ENCODE data around the gene PRODH2. TPM values are rescaled to one million over a fixed set of nuclear protein-coding genes. Genes with fewer than 3 reads are reported as not detected.

Gene PRODH2
- total RNA-seq, 6 experiments from 2014 or later: 60.3 to 281 (median 134) TPM

- peaks cover 0 to 18% (median 9%) of the 10 kb centered on the region in 4 donors for H3K4me1 ChIP-seq
Measured at GRCh38 chr19:35760711-35761349, 51.8 kb downstream of the PRODH2 start.

DNA sequence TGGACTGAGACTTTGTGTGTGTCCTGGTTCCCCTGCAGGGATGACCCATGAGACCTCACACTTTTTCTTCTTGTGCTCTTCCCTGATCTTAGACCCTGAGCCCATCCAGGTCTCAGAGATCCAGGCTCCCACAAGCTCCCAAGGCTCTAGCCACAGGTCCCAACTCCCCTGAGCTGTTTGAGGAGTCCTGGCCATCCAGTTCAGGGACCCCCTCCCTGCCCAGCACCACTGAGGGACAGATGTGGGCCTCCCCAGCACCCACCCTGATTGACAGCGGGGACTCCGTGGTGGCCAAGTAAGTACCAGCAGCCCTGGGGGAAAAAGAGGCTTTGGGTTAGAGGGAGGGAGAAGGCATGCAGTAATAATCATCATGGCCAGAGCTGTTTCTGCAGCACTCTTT lies 52.9 kb downstream of the PRODH2 start:
- Histone ChIP-seq H3K27me3 (no peaks in the 10 kb centered on the region), H3K36me3 (peaks cover 0 to 4% (median 0%) of the 10 kb centered on the region in 4 donors), H3K4me3 (no peak overlapping the region), H3K9me3 (no peaks in the 10 kb centered on the region), H3K27ac (no peak overlapping the region), H3K4me1 (peaks cover 0 to 18% (median 9%) of the 10 kb centered on the region in 4 donors)
- TF ChIP-seq, protein P1, sequence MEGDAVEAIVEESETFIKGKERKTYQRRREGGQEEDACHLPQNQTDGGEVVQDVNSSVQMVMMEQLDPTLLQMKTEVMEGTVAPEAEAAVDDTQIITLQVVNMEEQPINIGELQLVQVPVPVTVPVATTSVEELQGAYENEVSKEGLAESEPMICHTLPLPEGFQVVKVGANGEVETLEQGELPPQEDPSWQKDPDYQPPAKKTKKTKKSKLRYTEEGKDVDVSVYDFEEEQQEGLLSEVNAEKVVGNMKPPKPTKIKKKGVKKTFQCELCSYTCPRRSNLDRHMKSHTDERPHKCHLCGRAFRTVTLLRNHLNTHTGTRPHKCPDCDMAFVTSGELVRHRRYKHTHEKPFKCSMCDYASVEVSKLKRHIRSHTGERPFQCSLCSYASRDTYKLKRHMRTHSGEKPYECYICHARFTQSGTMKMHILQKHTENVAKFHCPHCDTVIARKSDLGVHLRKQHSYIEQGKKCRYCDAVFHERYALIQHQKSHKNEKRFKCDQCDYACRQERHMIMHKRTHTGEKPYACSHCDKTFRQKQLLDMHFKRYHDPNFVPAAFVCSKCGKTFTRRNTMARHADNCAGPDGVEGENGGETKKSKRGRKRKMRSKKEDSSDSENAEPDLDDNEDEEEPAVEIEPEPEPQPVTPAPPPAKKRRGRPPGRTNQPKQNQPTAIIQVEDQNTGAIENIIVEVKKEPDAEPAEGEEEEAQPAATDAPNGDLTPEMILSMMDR (IDR thresholded peaks at IDR 0.05): no peak
- TF ChIP-seq POLR2A (IDR thresholded peaks at IDR 0.05): no peak
- no CpG with 5 or more reads among the region's 2 CpGs for WGBS (ENCODE audit: insufficient coverage, low coverage, low lambda C conversion rate, missing lambda C conversion rate)
- DNase-seq: no peak
- ATAC-seq: no peak
- intact Hi-C loops (cut with DNase I): no loop called here

More at GRCh38 chr19:35760711-35761349, 51.8 kb downstream of the PRODH2 start:
- peaks cover 0 to 4% (median 0%) of the 10 kb centered on the region in 4 donors for H3K36me3 ChIP-seq
- no peak overlapping the region for H3K4me3 ChIP-seq
- H3K27me3 ChIP-seq: no peaks in the 10 kb centered on the region
- intact Hi-C loops (cut with DNase I): no loop called here
- DNase-seq (peak in 1 of 3 donors; percentile 47), ATAC-seq (peak in 1 of 4 donors; percentile 19)
- H3K27ac ChIP-seq: no peak overlapping the region
- WGBS (ENCODE audit: insufficient coverage, low coverage, low lambda C conversion rate, missing lambda C conversion rate): 34% methylated on average over 3 of the region's 4 CpGs
- TF ChIP-seq POLR2A (IDR thresholded peaks at IDR 0.05): no peak
- TF ChIP-seq, protein P1 (IDR thresholded peaks at IDR 0.05): peak in 1 of 4 donors; percentile 37
- H3K9me3 ChIP-seq: no peaks in the 10 kb centered on the region

DNA sequence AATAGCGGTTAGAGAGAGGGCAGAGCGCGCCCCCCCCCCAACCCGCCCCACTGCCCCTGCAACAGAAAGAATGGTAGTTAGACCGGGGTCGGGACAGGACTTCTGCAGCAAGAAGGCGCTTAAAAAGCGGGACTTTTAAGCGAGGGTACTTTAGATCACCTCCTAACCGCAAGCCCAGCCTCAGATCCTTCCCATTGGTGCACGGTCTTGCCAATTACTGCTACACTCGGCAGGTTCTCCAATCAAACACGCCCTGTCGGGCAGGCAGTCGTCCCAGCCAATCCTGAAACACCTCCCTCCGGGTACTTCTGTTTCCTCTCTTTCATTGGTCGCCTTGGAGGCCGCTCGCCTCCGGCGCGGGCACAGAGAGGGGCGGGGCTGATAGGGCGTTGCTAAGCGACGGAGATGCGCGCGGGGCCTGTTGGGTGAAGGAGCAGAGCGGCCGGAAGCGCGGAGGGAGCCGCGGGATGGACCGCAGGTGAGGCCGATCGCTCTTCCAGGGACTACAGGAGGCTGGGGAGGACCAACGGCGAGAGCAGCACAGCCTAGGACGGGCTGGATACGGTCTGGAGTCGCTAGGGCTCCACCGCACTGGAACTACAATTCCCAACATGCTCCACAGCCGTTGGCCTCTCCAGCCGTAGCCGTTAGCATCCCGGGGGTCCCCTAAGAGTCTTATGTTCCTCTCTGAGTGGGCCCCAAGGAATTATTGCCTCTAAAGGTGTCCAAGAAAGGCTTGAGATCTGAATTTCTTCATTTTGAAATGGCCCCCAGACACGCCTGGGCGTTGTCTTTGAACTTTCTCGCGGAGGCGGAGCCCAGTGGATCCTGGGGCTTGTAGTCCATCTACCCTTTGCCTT lies 54.7 kb downstream of the PRODH2 start, which contains the start of gene PROSER3:
TSS of gene PROSER3 (plus strand) at position 428 of the 860 bp plus-strand sequence. CDS start at position 468, 40 bp downstream.
- H3K27ac ChIP-seq: peak within 1 kb of the TSS; percentile 73 to 92 (median 83)
- intact Hi-C loops (cut with DNase I): no loop called here
- 0% methylated on average over 29 of the region's 53 CpGs for WGBS (ENCODE audit: insufficient coverage, low coverage, low lambda C conversion rate, missing lambda C conversion rate)
- H3K4me1 ChIP-seq: peaks cover 0 to 18% (median 9%) of the 10 kb centered on the region in 4 donors
- no peaks in the 10 kb centered on the region for H3K27me3 ChIP-seq
- ATAC-seq: peak; percentile 87 to 95 (median 94)
- DNase-seq: peak; percentile 98 to 99 (median 99)
- TF ChIP-seq POLR2A (IDR thresholded peaks at IDR 0.05): peak; percentile 65
- TF ChIP-seq, protein P1 (IDR thresholded peaks at IDR 0.05): no peak
- H3K36me3 ChIP-seq: peaks cover 0 to 9% (median 1%) of the 10 kb centered on the region in 4 donors
- peak within 1 kb of the TSS; percentile 89 to 97 (median 92) for H3K4me3 ChIP-seq
- no peaks in the 10 kb centered on the region for H3K9me3 ChIP-seq

DNA sequence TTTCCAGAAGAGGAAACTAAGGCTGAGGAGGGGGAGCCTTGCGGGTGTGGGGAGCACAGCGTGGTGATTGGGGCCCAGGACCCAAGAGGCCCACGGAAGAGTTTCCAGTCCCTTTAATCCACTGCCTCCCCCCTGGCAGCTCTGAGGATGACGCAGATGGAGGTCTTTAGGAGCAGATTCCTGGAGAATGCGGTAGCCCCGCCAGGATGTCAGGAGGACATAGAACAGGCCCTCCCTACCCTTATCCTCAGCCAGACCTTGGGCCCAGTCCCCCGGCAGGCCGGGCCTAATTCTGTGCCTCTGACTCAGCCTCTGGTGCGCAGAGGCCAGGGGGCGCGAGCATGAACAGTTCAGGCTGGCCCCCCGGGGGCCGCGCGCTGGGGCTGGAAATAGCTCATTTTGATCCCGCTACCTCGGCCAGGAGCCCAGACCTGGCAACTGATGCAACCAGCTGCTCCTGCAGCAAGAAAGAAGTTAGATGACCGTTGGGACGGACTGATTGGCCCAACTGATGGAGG lies 55.4 kb downstream of the PRODH2 start:
- DNase-seq: peak; percentile 67 to 72 (median 72)
- TF ChIP-seq POLR2A (IDR thresholded peaks at IDR 0.05): no peak
- TF ChIP-seq, protein P1 (IDR thresholded peaks at IDR 0.05): no peak
- H3K4me1 ChIP-seq: peaks cover 0 to 18% (median 9%) of the 10 kb centered on the region in 4 donors

More for the DNA sequence above, 55.4 kb downstream of the PRODH2 start:
- Histone ChIP-seq H3K27ac (peak overlapping the region; percentile 61 to 68 (median 62)), H3K9me3 (no peaks in the 10 kb centered on the region), H3K36me3 (peaks cover 0 to 15% (median 5%) of the 10 kb centered on the region in 4 donors), H3K4me3 (peak overlapping the region; percentile 89 to 97 (median 92)), H3K27me3 (no peaks in the 10 kb centered on the region)
- intact Hi-C loops (cut with DNase I): no loop called here
- ATAC-seq: peak; percentile 2 to 22 (median 14)
- 18% methylated on average over 10 of the region's 19 CpGs for WGBS (ENCODE audit: insufficient coverage, low coverage, low lambda C conversion rate, missing lambda C conversion rate)

Measured in right lobe of liver (tissue), 6 donors.